ENCODE results near the gene SEZ6L2.

The SEZ6L2 gene

GRCh38 chr16:29900102-29900887 lies 945 bp upstream of the SEZ6L2 start, which contains the start of gene ASPHD1:
TSS of gene ASPHD1 (plus strand) at chr16:29900488. CDS start at chr16:29900972, 484 bp downstream.
- Histone ChIP-seq H3K27me3 (ENCODE audit: insufficient read depth, low read length) (no peaks in the 10 kb centered on the region), H3K27ac (ENCODE audit: low read depth, low read length, poor library complexity, severe bottlenecking) (no peak within 1 kb of the TSS), H3K9ac (ENCODE audit: low read length) (no peak within 1 kb of the TSS)

GRCh38 chr16:29898804-29899515 lies 390 bp downstream of the SEZ6L2 start:
- Histone ChIP-seq H3K9me3 (ENCODE audit: low read length) (no peaks in the 10 kb centered on the region), H4K20me1 (ENCODE audit: insufficient read depth, low read length) (no peaks in the 10 kb centered on the region), H3K27ac (ENCODE audit: low read depth, low read length, poor library complexity, severe bottlenecking) (no peak overlapping the region), H3K9ac (ENCODE audit: low read length) (no peak overlapping the region), H3K79me2 (ENCODE audit: insufficient read depth, low read length) (no peaks in the 10 kb centered on the region), H3K4me2 (ENCODE audit: low read length) (no peak overlapping the region), H3K36me3 (ENCODE audit: insufficient read depth, low read length) (no peaks in the 10 kb centered on the region), H3K27me3 (ENCODE audit: insufficient read depth, low read length) (no peaks in the 10 kb centered on the region), H2AFZ (ENCODE audit: low read length) (no peak overlapping the region), H3K4me1 (ENCODE audit: insufficient read depth, low read length, severe bottlenecking) (peaks cover 5% of the 10 kb centered on the region), H3F3A (ENCODE audit: insufficient read depth, low read length) (no peaks in the 10 kb centered on the region), H3K4me3 (ENCODE audit: low read depth, low read length, poor library complexity, severe bottlenecking) (no peak overlapping the region), H3K9me2 (ENCODE audit: low read depth, low read length) (no peaks in the 10 kb centered on the region)
- TF ChIP-seq EZH2 (IDR thresholded peaks at IDR 0.05; ENCODE audit: borderline replicate concordance, low read length), result no peak
- TF ChIP-seq CTCF (IDR thresholded peaks at IDR 0.05; ENCODE audit: low read length), result no peak

More at GRCh38 chr16:29900102-29900887, 945 bp upstream of the SEZ6L2 start, which contains the start of gene ASPHD1:
- Histone ChIP-seq H4K20me1 (ENCODE audit: insufficient read depth, low read length) (no peaks in the 10 kb centered on the region), H2AFZ (ENCODE audit: low read length) (no peak within 1 kb of the TSS), H3K4me1 (ENCODE audit: insufficient read depth, low read length, severe bottlenecking) (peaks cover 5% of the 10 kb centered on the region), H3F3A (ENCODE audit: insufficient read depth, low read length) (no peaks in the 10 kb centered on the region), H3K9me2 (ENCODE audit: low read depth, low read length) (no peaks in the 10 kb centered on the region), H3K9me3 (ENCODE audit: low read length) (no peaks in the 10 kb centered on the region), H3K4me3 (ENCODE audit: low read depth, low read length, poor library complexity, severe bottlenecking) (peak within 1 kb of the TSS; percentile 57), H3K4me2 (ENCODE audit: low read length) (peak within 1 kb of the TSS; percentile 64), H3K79me2 (ENCODE audit: insufficient read depth, low read length) (no peaks in the 10 kb centered on the region), H3K36me3 (ENCODE audit: insufficient read depth, low read length) (no peaks in the 10 kb centered on the region)
- TF ChIP-seq EZH2 (IDR thresholded peaks at IDR 0.05; ENCODE audit: borderline replicate concordance, low read length) (no peak), CTCF (IDR thresholded peaks at IDR 0.05; ENCODE audit: low read length) (no peak)

- H3K9me3 ChIP-seq (ENCODE audit: low read length), result no peaks in the 10 kb centered on the region
- peaks cover 5% of the 10 kb centered on the region for H3K4me1 ChIP-seq (ENCODE audit: insufficient read depth, low read length, severe bottlenecking)
- no peak overlapping the region for H3K4me2 ChIP-seq (ENCODE audit: low read length)
- H4K20me1 ChIP-seq (ENCODE audit: insufficient read depth, low read length), result no peaks in the 10 kb centered on the region
- no peak overlapping the region for H2AFZ ChIP-seq (ENCODE audit: low read length)
- TF ChIP-seq EZH2 (IDR thresholded peaks at IDR 0.05; ENCODE audit: borderline replicate concordance, low read length) (no peak), CTCF (IDR thresholded peaks at IDR 0.05; ENCODE audit: low read length) (no peak)
- no peaks in the 10 kb centered on the region for H3K36me3 ChIP-seq (ENCODE audit: insufficient read depth, low read length)
- no peak overlapping the region for H3K9ac ChIP-seq (ENCODE audit: low read length)
- no peaks in the 10 kb centered on the region for H3K27me3 ChIP-seq (ENCODE audit: insufficient read depth, low read length)
- no peaks in the 10 kb centered on the region for H3K9me2 ChIP-seq (ENCODE audit: low read depth, low read length)
- H3K4me3 ChIP-seq (ENCODE audit: low read depth, low read length, poor library complexity, severe bottlenecking), result no peak overlapping the region
- no peaks in the 10 kb centered on the region for H3F3A ChIP-seq (ENCODE audit: insufficient read depth, low read length)
- no peak overlapping the region for H3K27ac ChIP-seq (ENCODE audit: low read depth, low read length, poor library complexity, severe bottlenecking)
- H3K79me2 ChIP-seq (ENCODE audit: insufficient read depth, low read length), result no peaks in the 10 kb centered on the region
Measured at GRCh38 chr16:29898135-29898803, 1.1 kb downstream of the SEZ6L2 start.
